GM21447 (cell line): Measurements from ENCODE around the gene COBL.

Experiments
- ATAC-seq: cut with Tn5 transposase; IDR thresholded peaks from one replicate; pipeline ENCODE4 v1.9.1; 2021; ENCODE audit not compliant: unreplicated experiment

The COBL gene

GRCh38 chr7:51308265-51308664, 8.3 kb downstream of the COBL start:
- ATAC-seq = no peak

GRCh38 chr7:51307651-51308210, 8.9 kb downstream of the COBL start:
- ATAC-seq = no peak

GRCh38 chr7:51306761-51307160, 9.8 kb downstream of the COBL start:
- ATAC-seq = no peak

GRCh38 chr7:51304729-51305128, 11.9 kb downstream of the COBL start:
- no peak for ATAC-seq

- ATAC-seq = no peak
Observed at GRCh38 chr7:51303142-51303525, 13.5 kb downstream of the COBL start.

- ATAC-seq = no peak
Observed at GRCh38 chr7:51301806-51302205, 14.8 kb downstream of the COBL start.

- no peak for ATAC-seq
Observed at GRCh38 chr7:51300762-51301674, 15.6 kb downstream of the COBL start.

GRCh38 chr7:51299391-51300133, 17.0 kb downstream of the COBL start:
- ATAC-seq = no peak

- ATAC-seq = no peak
Observed at GRCh38 chr7:51298912-51299311, 17.7 kb downstream of the COBL start.

GRCh38 chr7:51297986-51298385, 18.6 kb downstream of the COBL start:
- no peak for ATAC-seq

- no peak for ATAC-seq
Observed at GRCh38 chr7:51295440-51296245, 21.0 kb downstream of the COBL start.

- ATAC-seq = no peak
Observed at GRCh38 chr7:51292596-51292995, 24.0 kb downstream of the COBL start.

- ATAC-seq = no peak
Observed at GRCh38 chr7:51290702-51291540, 25.7 kb downstream of the COBL start.

GRCh38 chr7:51290304-51290637, 26.3 kb downstream of the COBL start:
- no peak for ATAC-seq

- no peak for ATAC-seq
Observed at GRCh38 chr7:51289623-51290303, 26.8 kb downstream of the COBL start.

GRCh38 chr7:51288896-51289622, 27.6 kb downstream of the COBL start:
- ATAC-seq = no peak

- ATAC-seq = no peak
Observed at GRCh38 chr7:51286401-51286800, 30.2 kb downstream of the COBL start.

GRCh38 chr7:51280156-51280555, 36.5 kb downstream of the COBL start:
- ATAC-seq = no peak

GRCh38 chr7:51279391-51280023, 37.1 kb downstream of the COBL start:
- no peak for ATAC-seq
